Vagina (tissue), 2 donors: ENCODE results near the gene FOXK1. TPM values are rescaled to one million over a fixed set of nuclear protein-coding genes. Genes with fewer than 3 reads are reported as not detected.

Source experiments
- DNase-seq, 2 donors: peaks; one replicate each; pipeline ENCODE4 v3.0.0-alpha.2; 2017; ENCODE audit errors: extremely low spot score in 2 of 2
- H3K27ac ChIP-seq: fragments of 200-600 bp; sonication (generic); one replicate; pipeline ENCODE4 v1.5.1; 2019
- H3K27me3 ChIP-seq: fragments of 200-600 bp; sonication (generic); one replicate; pipeline ENCODE4 v1.5.1; 2019
- H3K36me3 ChIP-seq, 2 donors: fragments of 200-600 bp; sonication (generic); one replicate each; pipeline ENCODE4 v1.5.1; 2017 to 2019
- H3K4me1 ChIP-seq: fragments of 200-600 bp; sonication (generic); one replicate; pipeline ENCODE4 v1.5.1; 2019
- H3K4me3 ChIP-seq, 2 donors: fragments of 200-600 bp; sonication (generic); 1 replicate in 1 of 2; 2 replicates in 1 of 2; pipeline ENCODE4 v1.5.1; 2016 to 2019
- H3K9me3 ChIP-seq: fragments of 200-600 bp; sonication (generic); one replicate; pipeline ENCODE4 v1.5.1; 2019
- CTCF ChIP-seq, 3 experiments: fragments of 450-650 bp in 2 of 3; fragments of 200-600 bp in 1 of 3; sonication (generic) in 1 of 3; IDR thresholded peaks; one replicate each; pipeline ENCODE4 v1.5.1; 2017 to 2019; ENCODE audit warnings: antibody characterized with exemption in 3 of 3, mild to moderate bottlenecking in 2 of 3, moderate library complexity in 2 of 3
- POLR2A ChIP-seq, 2 donors: fragments of 450-650 bp; IDR thresholded peaks; one replicate each; pipeline ENCODE4 v1.6.1; 2017; ENCODE audit warnings: antibody characterized with exemption in 2 of 2, mild to moderate bottlenecking in 2 of 2, moderate library complexity in 2 of 2
- POLR2AphosphoS5 ChIP-seq, 2 donors: sonication (generic); formaldehyde crosslinking; IDR thresholded peaks; one replicate each; pipeline ENCODE4 v1.9.0; 2017; ENCODE audit warnings: antibody characterized with exemption in 2 of 2, mild to moderate bottlenecking in 2 of 2, low read depth in 1 of 2; ENCODE audit not compliant: insufficient read depth in 1 of 2
- intact Hi-C: fragments of 100-400 bp; cut with DNase I; formaldehyde crosslinking; loops from one replicate; pipeline ENCODE4 v1.15.1; 2023
- total RNA-seq: library from RNA; depleted of rRNA; stranded (reverse); fragments of >200 nt; gene quantifications from one replicate; pipeline ENCODE4 v1.2.3, GENCODE V29; 2016

The FOXK1 gene
- total RNA-seq, 1 donor from 2014 or later = 28.5 TPM

- Histone ChIP-seq H3K27ac (no peak overlapping the region), H3K4me3 (no peak overlapping the region), H3K27me3 (no peaks in the 10 kb centered on the region), H3K4me1 (peaks cover 15% of the 10 kb centered on the region), H3K36me3 (peaks cover 0 to 19% of the 10 kb centered on the region in 2 donors), H3K9me3 (no peaks in the 10 kb centered on the region)
- TF ChIP-seq POLR2AphosphoS5 (IDR thresholded peaks at IDR 0.05; ENCODE audit: insufficient read depth in 1 of 2, low read depth in 1 of 2) = no peak
- no peak for TF ChIP-seq POLR2A (IDR thresholded peaks at IDR 0.05)
- no peak for TF ChIP-seq CTCF (IDR thresholded peaks at IDR 0.05)
- no peak for DNase-seq
- intact Hi-C loops = loop anchor here (5.0 kb wide), 1 partner anchor 293 kb away; no protein-coding TSS in a partner anchor
Observed at GRCh38 chr7:4794591-4795350, 112.7 kb downstream of the FOXK1 start.

GRCh38 chr7:4796453-4796852, 114.4 kb downstream of the FOXK1 start:
- intact Hi-C loops = loop anchor here (5.0 kb wide), 1 partner anchor 291 kb away; no protein-coding TSS in a partner anchor
- no peak overlapping the region for H3K4me3 ChIP-seq
- no peaks in the 10 kb centered on the region for H3K9me3 ChIP-seq
- H3K4me1 ChIP-seq = peaks cover 15% of the 10 kb centered on the region
- H3K27ac ChIP-seq = no peak overlapping the region
- TF ChIP-seq CTCF (IDR thresholded peaks at IDR 0.05) = no peak
- no peak for TF ChIP-seq POLR2AphosphoS5 (IDR thresholded peaks at IDR 0.05; ENCODE audit: insufficient read depth in 1 of 2, low read depth in 1 of 2)
- DNase-seq = no peak
- H3K27me3 ChIP-seq = no peaks in the 10 kb centered on the region
- peaks cover 0 to 2% of the 10 kb centered on the region in 2 donors for H3K36me3 ChIP-seq

GRCh38 chr7:4797858-4798705, 116.0 kb downstream of the FOXK1 start:
- intact Hi-C loops = loop anchor here (2.0 to 5.0 kb wide), 2 partner anchors 85 to 289 kb away; partner anchors contain the start of gene RADIL
- Histone ChIP-seq H3K4me1 (peaks cover 8% of the 10 kb centered on the region), H3K4me3 (no peak overlapping the region), H3K27ac (no peak overlapping the region), H3K36me3 (no peaks in the 10 kb centered on the region), H3K27me3 (no peaks in the 10 kb centered on the region), H3K9me3 (no peaks in the 10 kb centered on the region)
- no peak for DNase-seq
- no peak for TF ChIP-seq POLR2A (IDR thresholded peaks at IDR 0.05)
- TF ChIP-seq CTCF (IDR thresholded peaks at IDR 0.05) = peak; percentile 35 to 76 (median 75)
- no peak for TF ChIP-seq POLR2AphosphoS5 (IDR thresholded peaks at IDR 0.05; ENCODE audit: insufficient read depth in 1 of 2, low read depth in 1 of 2)

GRCh38 chr7:4798706-4799235, 116.7 kb downstream of the FOXK1 start:
- Histone ChIP-seq H3K4me3 (no peak overlapping the region), H3K9me3 (no peaks in the 10 kb centered on the region), H3K27ac (no peak overlapping the region), H3K4me1 (peaks cover 5% of the 10 kb centered on the region), H3K36me3 (no peaks in the 10 kb centered on the region), H3K27me3 (no peaks in the 10 kb centered on the region)
- intact Hi-C loops = loop anchor here (2.0 to 5.0 kb wide), 2 partner anchors 84 to 289 kb away; partner anchors contain the start of gene RADIL
- TF ChIP-seq CTCF (IDR thresholded peaks at IDR 0.05) = no peak
- TF ChIP-seq POLR2AphosphoS5 (IDR thresholded peaks at IDR 0.05; ENCODE audit: insufficient read depth in 1 of 2, low read depth in 1 of 2) = no peak
- TF ChIP-seq POLR2A (IDR thresholded peaks at IDR 0.05) = no peak
- no peak for DNase-seq
